Mucosa of rectum (tissue), 2 donors: ENCODE measurements around the gene WDR64.
"Not testable (repeated sequence)": the region's sequence is repeated elsewhere in the genome, so short reads cannot be mapped to it uniquely, and the experiment has no call there.

Source experiments
- H3K27ac ChIP-seq, 2 donors: one replicate each; pipeline ENCODE4 v1.7.0; 2013; ENCODE audit warnings: inconsistent platforms in 2 of 2, low read depth in 2 of 2, low read length in 2 of 2
- H3K27me3 ChIP-seq, 2 donors: one replicate each; pipeline ENCODE4 v1.7.0; 2013; ENCODE audit warnings: low read length in 2 of 2; ENCODE audit not compliant: control insufficient read depth in 2 of 2, insufficient read depth in 2 of 2
- H3K36me3 ChIP-seq, 2 donors: one replicate each; pipeline ENCODE4 v1.7.0; 2013; ENCODE audit warnings: low read length in 2 of 2; ENCODE audit not compliant: control insufficient read depth in 2 of 2, insufficient read depth in 2 of 2
- H3K4me1 ChIP-seq, 2 donors: one replicate each; pipeline ENCODE4 v1.7.0; 2013; ENCODE audit warnings: low read length in 2 of 2, mild to moderate bottlenecking in 1 of 2; ENCODE audit not compliant: control insufficient read depth in 2 of 2, insufficient read depth in 2 of 2
- H3K4me3 ChIP-seq, 2 donors: one replicate each; pipeline ENCODE4 v1.7.0; 2013; ENCODE audit warnings: low read length in 2 of 2
- H3K9ac ChIP-seq, 2 donors: one replicate each; pipeline ENCODE4 v1.7.0; 2013; ENCODE audit warnings: low read length in 2 of 2, low read depth in 1 of 2, mild to moderate bottlenecking in 1 of 2
- H3K9me3 ChIP-seq, 2 donors: one replicate each; pipeline ENCODE4 v1.7.0; 2013; ENCODE audit warnings: low read length in 2 of 2; ENCODE audit not compliant: control insufficient read depth in 2 of 2
- donor health status: healthy.
- donor health status: Normal muscosa, but diverticular disease.

Gene WDR64

DNA sequence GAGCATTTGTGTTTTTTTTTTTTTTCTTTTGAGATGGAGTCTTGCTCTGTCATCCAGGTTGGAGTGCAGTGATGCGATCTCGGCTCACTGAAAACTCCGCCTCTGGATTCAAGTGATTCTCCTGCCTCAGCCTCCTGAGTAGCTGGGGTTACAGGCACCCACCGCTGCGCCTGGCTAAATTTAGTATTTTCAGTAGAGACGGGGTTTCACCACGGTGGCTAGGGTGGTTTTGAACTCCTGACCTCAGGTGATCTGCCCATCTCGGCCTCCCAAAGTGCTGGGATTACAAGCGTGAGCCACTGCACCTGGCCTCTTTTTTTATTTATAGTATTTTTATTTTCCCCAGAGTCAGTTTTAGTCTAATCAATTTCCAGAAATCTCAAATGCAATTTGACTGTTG is 174.5 kb downstream of the WDR64 start:
- not testable (repeated sequence) for H3K4me1 ChIP-seq, H3K27me3 ChIP-seq, H3K36me3 ChIP-seq, H3K9me3 ChIP-seq, H3K4me3 ChIP-seq, H3K27ac ChIP-seq, H3K9ac ChIP-seq

- H3K9ac ChIP-seq: no peak overlapping the region
- H3K27me3 ChIP-seq: no peaks in the 10 kb centered on the region
- H3K27ac ChIP-seq: no peak overlapping the region
- H3K9me3 ChIP-seq: no peaks in the 10 kb centered on the region
- no peak overlapping the region for H3K4me3 ChIP-seq
- no peaks in the 10 kb centered on the region for H3K4me1 ChIP-seq
- H3K36me3 ChIP-seq: no peaks in the 10 kb centered on the region
Observed at GRCh38 chr1:241827264-241827663, 175.2 kb downstream of the WDR64 start.

DNA sequence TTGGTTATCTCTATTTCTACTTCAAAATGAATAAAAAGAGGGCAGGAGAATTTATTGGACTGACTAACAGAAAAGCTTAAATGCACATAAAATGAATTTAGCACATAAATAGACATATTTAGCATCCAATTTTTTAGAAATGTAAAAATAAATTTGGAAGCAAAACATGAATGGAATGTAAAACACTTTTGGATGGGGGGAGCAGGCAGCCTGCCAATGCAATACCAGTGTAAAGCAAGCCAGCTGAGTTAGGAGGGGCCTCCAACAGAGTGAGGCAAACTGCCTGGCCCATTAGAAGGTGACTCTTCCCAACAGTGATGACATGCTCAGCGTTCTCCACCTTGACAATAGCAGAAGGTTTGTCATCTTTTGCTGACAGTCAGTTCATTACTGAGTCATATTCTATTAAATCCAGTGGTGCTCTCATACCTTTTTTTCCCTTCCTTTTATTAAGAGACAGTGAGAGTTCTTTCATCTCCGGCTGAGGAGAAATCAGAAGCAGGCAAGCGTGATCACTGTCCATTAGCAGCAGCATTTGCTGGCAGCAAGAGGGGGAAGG is 176.5 kb downstream of the WDR64 start:
- H3K9ac ChIP-seq: no peak overlapping the region
- H3K27ac ChIP-seq: no peak overlapping the region
- H3K9me3 ChIP-seq: no peaks in the 10 kb centered on the region
- H3K4me3 ChIP-seq: no peak overlapping the region
- H3K36me3 ChIP-seq: no peaks in the 10 kb centered on the region
- no peaks in the 10 kb centered on the region for H3K27me3 ChIP-seq
- H3K4me1 ChIP-seq: no peaks in the 10 kb centered on the region

DNA sequence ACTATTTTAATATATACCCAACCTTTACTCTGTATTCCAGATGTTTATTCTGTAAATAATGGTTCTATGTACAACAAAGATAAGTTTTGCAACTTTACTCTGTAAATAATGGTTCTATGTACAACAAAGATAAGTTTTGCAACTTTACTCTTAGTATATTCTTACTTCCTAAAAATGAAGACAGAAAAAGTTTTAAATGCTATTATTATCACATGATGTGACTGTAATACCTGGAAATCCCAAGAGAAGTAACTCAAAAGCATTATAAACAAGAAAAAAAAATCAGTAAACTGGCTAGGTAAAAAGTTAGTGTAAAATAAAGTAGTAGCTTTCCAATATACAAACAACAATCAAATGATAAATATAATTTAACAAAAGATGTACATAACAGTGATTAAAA is 177.4 kb downstream of the WDR64 start:
- H3K4me3 ChIP-seq: no peak overlapping the region
- no peaks in the 10 kb centered on the region for H3K9me3 ChIP-seq
- no peak overlapping the region for H3K27ac ChIP-seq
- no peaks in the 10 kb centered on the region for H3K27me3 ChIP-seq
- no peaks in the 10 kb centered on the region for H3K4me1 ChIP-seq
- H3K36me3 ChIP-seq: no peaks in the 10 kb centered on the region
- no peak overlapping the region for H3K9ac ChIP-seq

DNA sequence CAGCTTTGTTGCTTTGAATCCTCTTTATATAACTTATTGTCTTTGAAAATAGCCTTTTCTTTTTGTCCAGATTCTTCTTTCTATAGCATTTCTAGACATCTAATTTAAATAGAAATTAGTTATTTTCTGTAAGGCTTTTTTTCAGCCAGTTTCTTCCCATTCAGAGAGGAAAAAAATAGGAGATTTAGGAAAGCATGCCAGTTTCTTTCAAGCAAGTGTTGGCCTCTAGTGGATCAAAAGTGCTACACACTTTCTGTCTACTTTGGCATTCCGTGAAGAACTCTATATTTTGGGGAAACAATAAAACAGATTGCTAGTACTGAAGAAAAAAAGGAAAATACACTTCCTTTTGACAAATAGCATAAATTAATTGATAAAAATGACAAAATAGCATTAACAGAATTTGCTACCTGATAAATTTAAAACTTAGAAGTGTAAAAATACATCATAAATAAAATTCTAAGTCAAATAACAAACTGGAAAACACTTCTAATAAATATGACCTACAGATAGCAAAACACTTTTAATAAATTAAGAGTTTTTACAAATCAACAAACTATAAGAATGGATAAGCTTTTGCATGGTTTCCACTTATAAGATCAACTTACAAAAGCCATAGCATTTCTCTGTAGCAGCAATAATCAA is 182.8 kb downstream of the WDR64 start:
- H3K27ac ChIP-seq: no peak overlapping the region
- H3K4me3 ChIP-seq: no peak overlapping the region
- no peaks in the 10 kb centered on the region for H3K36me3 ChIP-seq
- no peaks in the 10 kb centered on the region for H3K9me3 ChIP-seq
- no peaks in the 10 kb centered on the region for H3K27me3 ChIP-seq
- H3K4me1 ChIP-seq: no peaks in the 10 kb centered on the region
- no peak overlapping the region for H3K9ac ChIP-seq

- no peak overlapping the region for H3K4me3 ChIP-seq
- H3K9me3 ChIP-seq: no peaks in the 10 kb centered on the region
- H3K27me3 ChIP-seq: no peaks in the 10 kb centered on the region
- no peaks in the 10 kb centered on the region for H3K36me3 ChIP-seq
- no peak overlapping the region for H3K9ac ChIP-seq
- no peak overlapping the region for H3K27ac ChIP-seq
- no peaks in the 10 kb centered on the region for H3K4me1 ChIP-seq
Observed at GRCh38 chr1:241836941-241837340, 184.9 kb downstream of the WDR64 start.

DNA sequence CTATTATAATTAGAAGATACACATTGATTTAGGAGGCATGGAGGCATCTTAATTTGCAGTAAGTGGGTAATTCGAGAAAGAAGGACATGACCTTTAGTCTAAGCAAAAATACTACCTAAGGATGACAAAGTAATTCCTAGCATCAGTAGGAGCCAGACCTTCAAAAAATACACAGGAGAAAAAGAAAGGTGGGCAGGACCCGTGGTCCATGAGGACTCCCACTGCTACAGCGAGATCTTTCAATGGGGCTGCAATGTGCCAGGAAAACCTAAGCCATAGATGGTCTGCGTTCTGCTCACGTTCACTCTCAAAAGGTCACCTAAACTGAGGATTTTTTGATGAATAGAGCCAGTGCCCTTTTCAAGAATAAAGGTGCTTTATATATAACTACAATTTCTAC is 185.3 kb downstream of the WDR64 start:
- Histone ChIP-seq H3K9me3 (no peaks in the 10 kb centered on the region), H3K4me1 (no peaks in the 10 kb centered on the region), H3K9ac (no peak overlapping the region), H3K4me3 (no peak overlapping the region), H3K27me3 (no peaks in the 10 kb centered on the region), H3K27ac (no peak overlapping the region), H3K36me3 (no peaks in the 10 kb centered on the region)

DNA sequence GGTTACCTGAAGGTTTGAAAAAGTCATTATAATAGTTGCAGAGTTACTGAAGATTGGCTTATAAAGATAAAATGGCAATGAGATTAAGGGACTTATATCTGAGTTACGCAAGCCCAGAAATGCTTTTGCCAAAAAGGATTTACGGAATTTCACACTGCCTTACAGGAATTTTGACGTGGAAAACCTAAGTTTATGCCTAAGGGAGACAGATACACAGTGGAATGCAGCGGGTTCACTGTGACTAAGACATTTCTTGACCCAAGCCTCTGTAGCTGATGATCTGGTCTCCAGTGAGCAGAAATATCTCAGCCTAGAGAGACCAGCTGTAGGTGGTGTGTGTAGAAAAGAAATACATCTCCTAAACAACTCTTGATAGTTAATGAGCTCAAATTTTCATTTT is 185.8 kb downstream of the WDR64 start:
- H3K27me3 ChIP-seq: no peaks in the 10 kb centered on the region
- H3K9ac ChIP-seq: no peak overlapping the region
- no peaks in the 10 kb centered on the region for H3K4me1 ChIP-seq
- no peaks in the 10 kb centered on the region for H3K36me3 ChIP-seq
- no peak overlapping the region for H3K4me3 ChIP-seq
- no peak overlapping the region for H3K27ac ChIP-seq
- no peaks in the 10 kb centered on the region for H3K9me3 ChIP-seq

DNA sequence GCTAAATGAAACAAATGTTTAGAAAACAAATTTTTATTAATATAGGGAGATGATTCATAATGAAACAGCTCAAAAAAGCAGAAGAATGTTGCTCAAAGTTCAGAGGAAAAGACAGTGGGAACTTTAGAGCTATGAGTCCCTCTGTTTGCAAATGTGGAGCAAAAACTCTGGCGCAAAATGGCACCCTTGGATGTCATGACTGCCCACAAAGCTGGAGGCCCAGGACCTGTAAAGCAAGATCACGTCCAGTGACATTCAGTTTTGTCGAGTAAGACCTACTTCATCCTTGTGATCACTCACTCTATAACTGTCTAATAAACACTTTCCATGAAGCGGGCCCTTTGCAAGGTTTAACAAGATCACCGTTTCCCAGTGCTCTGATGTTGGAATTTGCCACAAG is 186.8 kb downstream of the WDR64 start:
- Histone ChIP-seq H3K36me3 (no peaks in the 10 kb centered on the region), H3K27ac (no peak overlapping the region), H3K4me3 (no peak overlapping the region), H3K9ac (no peak overlapping the region), H3K9me3 (no peaks in the 10 kb centered on the region), H3K4me1 (no peaks in the 10 kb centered on the region), H3K27me3 (no peaks in the 10 kb centered on the region)

GRCh38 chr1:241839369-241839979 is 187.4 kb downstream of the WDR64 start:
- no peaks in the 10 kb centered on the region for H3K27me3 ChIP-seq

More at GRCh38 chr1:241839369-241839979, 187.4 kb downstream of the WDR64 start:
- Histone ChIP-seq H3K4me1 (no peaks in the 10 kb centered on the region), H3K27ac (no peak overlapping the region), H3K9ac (no peak overlapping the region), H3K4me3 (no peak overlapping the region), H3K36me3 (no peaks in the 10 kb centered on the region), H3K9me3 (no peaks in the 10 kb centered on the region)
